Measurements from ENCODE around the gene TRPV3. TPM values are rescaled to one million over a fixed set of nuclear protein-coding genes. Genes with fewer than 3 reads are reported as not detected.
"Not testable (repeated sequence)": the region's sequence is repeated elsewhere in the genome, so short reads cannot be mapped to it uniquely, and the experiment has no call there.

TRPV3 gene
- total RNA-seq, 1 donor from 2014 or later, result 1.6 TPM

GRCh38 chr17:3524024-3524423 is 33.6 kb downstream of the TRPV3 start:
- no peak for DNase-seq (ENCODE audit: low spot score, unreplicated experiment)
- peaks cover 4% of the 10 kb centered on the region for H3K4me1 Mint-ChIP-seq (ENCODE audit: low read depth)
- H3K4me3 Mint-ChIP-seq (ENCODE audit: low read depth), result no peak overlapping the region
- H3K36me3 Mint-ChIP-seq (ENCODE audit: insufficient read depth), result no peaks in the 10 kb centered on the region
- H3K27me3 Mint-ChIP-seq, result no peaks in the 10 kb centered on the region
- TF ChIP-seq CTCF (IDR thresholded peaks at IDR 0.05; ENCODE audit: unreplicated experiment), result no peak
- no peaks in the 10 kb centered on the region for H3K9me3 Mint-ChIP-seq (ENCODE audit: low read depth)
- H3K27ac Mint-ChIP-seq, result no peak overlapping the region

GRCh38 chr17:3519472-3519871 is 38.1 kb downstream of the TRPV3 start:
- H3K9me3 Mint-ChIP-seq (ENCODE audit: low read depth); H3K27me3 Mint-ChIP-seq; H3K4me1 Mint-ChIP-seq (ENCODE audit: low read depth); DNase-seq (ENCODE audit: low spot score, unreplicated experiment); H3K36me3 Mint-ChIP-seq (ENCODE audit: insufficient read depth); H3K4me3 Mint-ChIP-seq (ENCODE audit: low read depth); H3K27ac Mint-ChIP-seq: not testable (repeated sequence)

DNA sequence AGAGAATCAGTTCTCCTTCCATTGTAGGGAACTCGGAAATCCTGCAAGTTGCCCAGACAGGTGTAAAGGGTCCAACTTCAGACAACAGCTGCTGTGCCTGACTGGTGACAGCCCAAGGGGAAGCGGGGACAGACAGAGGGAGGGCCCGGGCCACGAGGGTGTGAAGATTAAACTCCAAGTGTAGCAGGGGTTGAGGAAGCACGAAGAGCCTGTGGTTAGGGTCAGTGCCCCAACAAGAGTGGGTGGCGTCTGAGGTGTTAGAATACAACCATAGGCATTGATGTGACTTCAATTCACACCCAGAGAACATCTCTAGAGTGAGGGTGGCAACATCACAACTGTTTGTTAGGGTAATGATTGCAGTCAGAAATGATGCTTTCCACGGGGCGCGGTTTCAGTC is 42.7 kb downstream of the TRPV3 start:
- H3K36me3 Mint-ChIP-seq (ENCODE audit: insufficient read depth), result peaks cover 2% of the 10 kb centered on the region
- H3K4me1 Mint-ChIP-seq (ENCODE audit: low read depth), result peaks cover 10% of the 10 kb centered on the region
- no peak for TF ChIP-seq CTCF (IDR thresholded peaks at IDR 0.05; ENCODE audit: unreplicated experiment)
- no peak overlapping the region for H3K4me3 Mint-ChIP-seq (ENCODE audit: low read depth)
- H3K27ac Mint-ChIP-seq, result no peak overlapping the region
- H3K9me3 Mint-ChIP-seq (ENCODE audit: low read depth), result no peaks in the 10 kb centered on the region
- no peaks in the 10 kb centered on the region for H3K27me3 Mint-ChIP-seq
- no peak for DNase-seq (ENCODE audit: low spot score, unreplicated experiment)

- DNase-seq (ENCODE audit: low spot score, unreplicated experiment); H3K27me3 Mint-ChIP-seq; H3K9me3 Mint-ChIP-seq (ENCODE audit: low read depth); H3K36me3 Mint-ChIP-seq (ENCODE audit: insufficient read depth); H3K4me3 Mint-ChIP-seq (ENCODE audit: low read depth): not testable (repeated sequence)
- peaks cover 10% of the 10 kb centered on the region for H3K4me1 Mint-ChIP-seq (ENCODE audit: low read depth)
- H3K27ac Mint-ChIP-seq, result peak overlapping the region; percentile 18
These were observed 43.4 kb downstream of the TRPV3 start for GRCh38 chr17:3514167-3514566.

DNA sequence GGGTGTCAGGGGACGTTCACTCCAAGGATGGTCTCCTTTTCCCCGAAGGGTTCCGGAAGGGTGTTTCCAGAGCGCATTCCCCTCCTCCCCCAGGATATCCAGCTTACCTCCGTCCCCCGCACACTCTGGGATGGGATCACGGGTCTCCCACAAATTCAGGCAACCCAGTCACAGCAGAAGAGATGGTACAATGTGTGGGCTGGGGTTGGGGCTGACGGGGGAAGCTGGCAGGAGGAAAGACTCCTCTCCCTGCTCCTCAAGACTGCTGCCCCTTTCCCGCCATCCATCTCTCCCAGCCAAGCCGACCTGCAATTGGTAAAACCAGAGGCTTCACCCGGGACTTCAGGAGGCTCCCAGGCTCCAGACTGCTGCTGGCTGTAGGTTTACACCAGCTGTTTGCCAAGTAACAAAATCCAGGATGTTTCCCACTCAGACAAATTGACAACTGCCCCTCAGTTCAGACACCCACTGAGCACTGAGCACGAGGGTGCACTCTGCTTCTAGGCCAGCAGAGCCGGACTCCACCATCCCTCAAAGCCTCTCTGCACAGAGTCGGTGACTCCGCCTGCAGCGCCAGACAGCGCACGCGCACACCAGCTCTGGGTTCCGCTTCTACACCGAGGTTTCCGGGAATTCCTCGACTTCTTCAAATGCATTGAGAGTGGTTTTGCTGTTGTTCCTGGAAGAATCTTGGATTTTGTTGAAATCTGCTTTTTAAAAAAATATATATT is 44.1 kb downstream of the TRPV3 start:
- no peak overlapping the region for H3K4me3 Mint-ChIP-seq (ENCODE audit: low read depth)
- no peak for TF ChIP-seq CTCF (IDR thresholded peaks at IDR 0.05; ENCODE audit: unreplicated experiment)
- H3K27ac Mint-ChIP-seq, result peak overlapping the region; percentile 87
- H3K36me3 Mint-ChIP-seq (ENCODE audit: insufficient read depth), result peaks cover 2% of the 10 kb centered on the region
- no peak for DNase-seq (ENCODE audit: low spot score, unreplicated experiment)
- H3K27me3 Mint-ChIP-seq, result no peaks in the 10 kb centered on the region
- H3K9me3 Mint-ChIP-seq (ENCODE audit: low read depth), result peaks cover 3% of the 10 kb centered on the region
- peaks cover 10% of the 10 kb centered on the region for H3K4me1 Mint-ChIP-seq (ENCODE audit: low read depth)

DNA sequence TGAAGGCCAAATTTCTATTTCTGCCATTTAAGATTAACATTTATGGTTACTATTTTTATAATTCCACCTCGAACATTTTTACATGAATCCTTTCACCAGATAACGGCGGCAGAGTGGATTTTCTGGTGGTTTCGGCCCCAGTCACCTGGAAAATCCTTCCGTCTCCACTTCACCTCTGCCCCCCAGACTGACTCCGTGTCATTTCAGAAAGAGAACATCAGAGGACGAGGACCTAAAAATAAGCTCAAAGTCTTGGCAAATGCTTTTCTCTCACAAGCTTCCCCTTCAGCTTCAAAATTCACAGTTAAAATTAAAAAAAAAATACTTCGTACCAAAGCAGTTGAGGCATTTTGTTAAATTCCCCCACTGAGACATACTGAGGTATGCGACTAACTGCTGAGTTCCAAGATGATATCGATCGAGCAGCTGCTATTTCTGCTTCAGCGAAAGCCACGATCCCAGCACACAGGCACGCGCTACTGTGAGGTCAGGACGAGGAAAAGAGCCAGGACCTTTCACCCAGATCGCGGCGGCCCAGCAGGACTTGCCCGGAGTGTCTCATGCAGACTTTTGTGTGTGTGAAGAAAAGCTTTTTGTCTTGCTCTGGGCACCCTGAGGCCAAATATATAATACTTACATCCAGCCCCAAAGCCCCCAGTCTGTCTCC is 45.0 kb downstream of the TRPV3 start:
- no peak for DNase-seq (ENCODE audit: low spot score, unreplicated experiment)
- Mint-ChIP-seq H3K27me3 (no peaks in the 10 kb centered on the region), H3K36me3 (ENCODE audit: insufficient read depth) (no peaks in the 10 kb centered on the region), H3K9me3 (ENCODE audit: low read depth) (peaks cover 3% of the 10 kb centered on the region), H3K4me3 (ENCODE audit: low read depth) (no peak overlapping the region), H3K27ac (peak overlapping the region; percentile 87), H3K4me1 (ENCODE audit: low read depth) (peaks cover 10% of the 10 kb centered on the region)
- no peak for TF ChIP-seq CTCF (IDR thresholded peaks at IDR 0.05; ENCODE audit: unreplicated experiment)

All from progenitor cell of endocrine pancreas (in vitro differentiated cells).